ENCODE measurements around the gene DPP7. TPM values are rescaled to one million over a fixed set of nuclear protein-coding genes. Genes with fewer than 3 reads are reported as not detected.

Gene DPP7
- total and polyA plus RNA-seq, 9 of the 15 experiments (the other 6 are each of a cell fraction or from before 2014, with no cell fraction given): 0.99 to 365 (median 132) TPM

DNA sequence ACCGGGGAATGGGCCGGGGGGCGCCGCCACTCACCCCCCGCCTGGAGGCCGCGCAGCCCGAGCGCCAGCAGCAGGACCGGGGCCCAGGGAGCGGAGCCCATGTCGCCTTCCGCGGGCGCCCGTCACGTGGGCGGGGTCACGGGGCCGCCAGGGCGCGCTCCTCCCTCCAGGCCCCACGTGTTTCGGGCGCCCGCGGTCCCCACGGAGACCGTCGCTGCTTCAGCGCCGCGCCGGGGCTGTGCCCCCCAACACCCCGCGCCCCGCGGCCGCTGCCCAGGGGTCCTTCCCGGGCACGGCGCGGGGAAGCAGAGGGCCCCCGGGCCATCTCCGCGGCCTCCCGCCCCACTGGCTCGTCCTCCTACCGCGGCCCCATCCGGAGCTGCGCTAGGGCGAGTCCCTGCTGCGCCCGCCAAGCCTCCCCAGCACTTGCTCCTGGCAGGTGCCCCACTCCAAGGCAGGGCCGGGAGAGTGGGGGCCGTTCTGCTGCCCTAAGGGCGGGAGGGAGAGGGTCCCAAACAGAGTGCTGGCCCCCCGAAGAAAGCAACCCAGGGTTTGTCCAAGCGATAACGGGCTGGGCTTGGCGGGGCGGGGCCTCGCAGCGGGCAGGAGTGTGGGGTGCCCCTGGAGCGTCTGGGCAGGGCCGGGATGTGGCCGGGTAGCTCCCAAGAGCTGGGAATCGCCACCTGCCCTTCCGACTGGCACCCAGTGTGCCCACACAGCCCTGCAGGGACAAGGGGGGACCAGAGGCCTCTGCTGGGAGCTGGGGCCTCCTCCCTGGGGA lies at the start of gene DPP7 (continued):
- TF ChIP-seq, protein P1, sequence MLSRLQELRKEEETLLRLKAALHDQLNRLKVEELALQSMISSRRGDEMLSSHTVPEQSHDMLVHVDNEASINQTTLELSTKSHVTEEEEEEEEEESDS (CRISPR knock-in tag; IDR thresholded peaks at IDR 0.05): no peak
- TF ChIP-seq NUFIP1 (IDR thresholded peaks at IDR 0.05; ENCODE audit: partially characterized antibody): no peak
- TF ChIP-seq POLR2AphosphoS2 (IDR thresholded peaks at IDR 0.05; ENCODE audit: low read length): no peak
- no peak for TF ChIP-seq ZNF24 (IDR thresholded peaks at IDR 0.05)
- no peak for TF ChIP-seq MYNN (IDR thresholded peaks at IDR 0.05)
- no peak for TF ChIP-seq MYNN (CRISPR knock-in tag; IDR thresholded peaks at IDR 0.05)
- no peak for TF ChIP-seq SP2 (IDR thresholded peaks at IDR 0.05; ENCODE audit: extremely low read depth, low read depth, low read length, poor library complexity, severe bottlenecking)
- TF ChIP-seq, protein P2, sequence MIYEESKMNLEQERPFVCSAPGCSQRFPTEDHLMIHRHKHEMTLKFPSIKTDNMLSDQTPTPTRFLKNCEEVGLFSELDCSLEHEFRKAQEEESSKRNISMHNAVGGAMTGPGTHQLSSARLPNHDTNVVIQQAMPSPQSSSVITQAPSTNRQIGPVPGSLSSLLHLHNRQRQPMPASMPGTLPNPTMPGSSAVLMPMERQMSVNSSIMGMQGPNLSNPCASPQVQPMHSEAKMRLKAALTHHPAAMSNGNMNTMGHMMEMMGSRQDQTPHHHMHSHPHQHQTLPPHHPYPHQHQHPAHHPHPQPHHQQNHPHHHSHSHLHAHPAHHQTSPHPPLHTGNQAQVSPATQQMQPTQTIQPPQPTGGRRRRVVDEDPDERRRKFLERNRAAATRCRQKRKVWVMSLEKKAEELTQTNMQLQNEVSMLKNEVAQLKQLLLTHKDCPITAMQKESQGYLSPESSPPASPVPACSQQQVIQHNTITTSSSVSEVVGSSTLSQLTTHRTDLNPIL (CRISPR knock-in tag; IDR thresholded peaks at IDR 0.05): no peak
- TF ChIP-seq RHOXF2B (CRISPR knock-in tag; conservative IDR thresholded peaks at IDR 0.05): no peak
- TF ChIP-seq SIN3B (IDR thresholded peaks at IDR 0.05; ENCODE audit: low read depth): peak; percentile 76
- TF ChIP-seq SRSF3 (IDR thresholded peaks at IDR 0.05; ENCODE audit: insufficient read depth, low read length): no peak
- TF ChIP-seq MBD2 (IDR thresholded peaks at IDR 0.05; ENCODE audit: borderline replicate concordance, low read depth): no peak; the same call in 1 of the 2 replicates
- no peak; the same call in 1 of the 2 replicates for TF ChIP-seq ZNF324 (CRISPR knock-in tag; IDR thresholded peaks at IDR 0.05)
- no peak for TF ChIP-seq DIDO1 (tag; IDR thresholded peaks at IDR 0.05; ENCODE audit: low read depth)
- no peak for TF ChIP-seq CBX3 (IDR thresholded peaks at IDR 0.05; ENCODE audit: borderline replicate concordance in 1 of 2, low read length in 2 of 2)
- TF ChIP-seq ZNF586 (CRISPR knock-in tag; conservative IDR thresholded peaks at IDR 0.05): no peak
- no peak for TF ChIP-seq PTRF (tag; IDR thresholded peaks at IDR 0.05)
- no peak for TF ChIP-seq PHB (CRISPR knock-in tag; IDR thresholded peaks at IDR 0.05)
- TF ChIP-seq, protein P3, sequence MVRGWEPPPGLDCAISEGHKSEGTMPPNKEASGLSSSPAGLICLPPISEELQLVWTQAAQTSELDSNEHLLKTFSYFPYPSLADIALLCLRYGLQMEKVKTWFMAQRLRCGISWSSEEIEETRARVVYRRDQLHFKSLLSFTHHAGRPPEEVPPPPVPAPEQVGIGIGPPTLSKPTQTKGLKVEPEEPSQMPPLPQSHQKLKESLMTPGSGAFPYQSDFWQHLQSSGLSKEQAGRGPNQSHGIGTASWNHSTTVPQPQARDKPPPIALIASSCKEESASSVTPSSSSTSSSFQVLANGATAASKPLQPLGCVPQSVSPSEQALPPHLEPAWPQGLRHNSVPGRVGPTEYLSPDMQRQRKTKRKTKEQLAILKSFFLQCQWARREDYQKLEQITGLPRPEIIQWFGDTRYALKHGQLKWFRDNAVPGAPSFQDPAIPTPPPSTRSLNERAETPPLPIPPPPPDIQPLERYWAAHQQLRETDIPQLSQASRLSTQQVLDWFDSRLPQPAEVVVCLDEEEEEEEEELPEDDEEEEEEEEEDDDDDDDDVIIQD (CRISPR knock-in tag; IDR thresholded peaks at IDR 0.05): no peak
- TF ChIP-seq ZNF232 (CRISPR knock-in tag; IDR thresholded peaks at IDR 0.05): no peak
- TF ChIP-seq ERF (CRISPR knock-in tag; IDR thresholded peaks at IDR 0.05): 0 out of 2 replicates have a peak, but pooled peaks have one; percentile 43
- TF ChIP-seq, protein P4, sequence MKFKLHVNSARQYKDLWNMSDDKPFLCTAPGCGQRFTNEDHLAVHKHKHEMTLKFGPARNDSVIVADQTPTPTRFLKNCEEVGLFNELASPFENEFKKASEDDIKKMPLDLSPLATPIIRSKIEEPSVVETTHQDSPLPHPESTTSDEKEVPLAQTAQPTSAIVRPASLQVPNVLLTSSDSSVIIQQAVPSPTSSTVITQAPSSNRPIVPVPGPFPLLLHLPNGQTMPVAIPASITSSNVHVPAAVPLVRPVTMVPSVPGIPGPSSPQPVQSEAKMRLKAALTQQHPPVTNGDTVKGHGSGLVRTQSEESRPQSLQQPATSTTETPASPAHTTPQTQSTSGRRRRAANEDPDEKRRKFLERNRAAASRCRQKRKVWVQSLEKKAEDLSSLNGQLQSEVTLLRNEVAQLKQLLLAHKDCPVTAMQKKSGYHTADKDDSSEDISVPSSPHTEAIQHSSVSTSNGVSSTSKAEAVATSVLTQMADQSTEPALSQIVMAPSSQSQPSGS (CRISPR knock-in tag; IDR thresholded peaks at IDR 0.05): no peak
- TF ChIP-seq SP1 (CRISPR knock-in tag; IDR thresholded peaks at IDR 0.05): 0 out of 2 replicates have a peak, but pooled peaks have one; percentile 45
- TF ChIP-seq ZNF354B (CRISPR knock-in tag; IDR thresholded peaks at IDR 0.05): no peak
- no peak for TF ChIP-seq EWSR1 (IDR thresholded peaks at IDR 0.05; ENCODE audit: borderline replicate concordance, low read depth, partially characterized antibody)
- no peak for TF ChIP-seq MEIS2 (IDR thresholded peaks at IDR 0.05; ENCODE audit: partially characterized antibody)

All from K562 (cell line).